HCT116 (cell line): ENCODE measurements around the gene ARSG.

Source experiments
- CTCF ChIP-seq, 3 experiments: fragments of 200-600 bp in 1 of 3; sonication (generic) in 1 of 3; IDR thresholded peaks in 2 of 3; conservative IDR thresholded peaks in 1 of 3; 2 replicates each; pipeline ENCODE4 v1.5.1; 2012 to 2017; ENCODE audit warnings: low read depth in 2 of 3, low read length in 2 of 3, antibody characterized with exemption in 1 of 3, borderline replicate concordance in 1 of 3, control low read depth in 1 of 3, mild to moderate bottlenecking in 1 of 3, mixed read lengths in 1 of 3, mixed run types in 1 of 3, moderate library complexity in 1 of 3; ENCODE audit not compliant: insufficient read depth in 1 of 3
- ELF1 ChIP-seq: IDR thresholded peaks from 2 replicates; pipeline ENCODE4 v1.6.1; 2012; ENCODE audit warnings: low read depth, borderline replicate concordance
- EZH2 ChIP-seq: fragments of 200-600 bp; sonication (generic); IDR thresholded peaks from 2 replicates; pipeline ENCODE4 v1.6.1; 2017; ENCODE audit warnings: antibody characterized with exemption, mixed run types
- POLR2A ChIP-seq: IDR thresholded peaks from 2 replicates; pipeline ENCODE4 v1.7.0; 2011; ENCODE audit warnings: borderline replicate concordance; ENCODE audit not compliant: insufficient read depth, insufficient read length; ENCODE audit errors: extremely low read depth
- POLR2AphosphoS5 ChIP-seq: IDR thresholded peaks from 2 replicates; pipeline ENCODE4 v1.6.1; 2011; ENCODE audit warnings: mild to moderate bottlenecking, low read depth, low read length, moderate library complexity
- RAD21 ChIP-seq: IDR thresholded peaks from 2 replicates; pipeline ENCODE4 v1.6.1; 2012; ENCODE audit warnings: low read depth, mild to moderate bottlenecking
- SRF ChIP-seq: IDR thresholded peaks from 2 replicates; pipeline ENCODE4 v1.6.1; 2012; ENCODE audit warnings: low read depth
- YY1 ChIP-seq: IDR thresholded peaks from 2 replicates; pipeline ENCODE4 v1.6.1; 2011; ENCODE audit warnings: low read length, low read depth, moderate library complexity, mild to moderate bottlenecking; ENCODE audit not compliant: insufficient replicate concordance; ENCODE audit errors: extremely low read depth
- ZNF274 ChIP-seq: fragments of 200-500 bp; sonication (Bioruptor generic); IDR thresholded peaks from 2 replicates; pipeline ENCODE4 v1.6.1; 2014; ENCODE audit warnings: mild to moderate bottlenecking, low read depth, low read length, inconsistent platforms

GRCh38 chr17:68401288-68401687, 110.0 kb downstream of the ARSG start:
- TF ChIP-seq CTCF (IDR thresholded peaks at IDR 0.05 in 2 of 3, conservative IDR thresholded peaks at IDR 0.05 in 1 of 3; ENCODE audit: borderline replicate concordance in 1 of 3, insufficient read depth in 1 of 3, low read depth in 2 of 3, low read length in 2 of 3): no peak
- no peak for TF ChIP-seq ZNF274
- no peak for TF ChIP-seq SRF
- no peak for TF ChIP-seq YY1
- TF ChIP-seq ELF1: no peak
- no peak for TF ChIP-seq POLR2A
- TF ChIP-seq POLR2AphosphoS5: no peak
- TF ChIP-seq RAD21: no peak
- TF ChIP-seq EZH2: no peak
